ENCODE results near the gene ZNF827.

The ZNF827 gene

DNA sequence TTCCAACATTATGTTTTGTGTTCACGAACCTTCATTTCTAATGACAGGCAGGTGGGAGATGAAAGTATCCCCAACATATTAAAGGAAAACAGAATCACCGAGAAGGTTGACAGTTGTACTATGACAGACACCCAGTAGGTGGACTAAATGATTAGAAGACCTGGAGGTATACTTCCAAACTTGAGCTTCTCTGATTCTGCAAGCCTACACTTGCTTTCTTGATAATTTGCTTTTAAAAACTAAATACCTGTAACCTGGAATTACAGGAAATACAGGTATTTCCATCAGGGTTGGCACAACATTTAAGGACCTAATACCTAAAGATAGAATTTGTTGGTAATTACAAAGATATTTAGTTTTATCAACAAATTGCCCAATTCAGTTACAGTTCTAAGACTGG, 215.3 kb downstream of the ZNF827 start:
- TF ChIP-seq TAF1 (IDR thresholded peaks at IDR 0.05; ENCODE audit: low read depth): no peak
- TF ChIP-seq, protein P1, sequence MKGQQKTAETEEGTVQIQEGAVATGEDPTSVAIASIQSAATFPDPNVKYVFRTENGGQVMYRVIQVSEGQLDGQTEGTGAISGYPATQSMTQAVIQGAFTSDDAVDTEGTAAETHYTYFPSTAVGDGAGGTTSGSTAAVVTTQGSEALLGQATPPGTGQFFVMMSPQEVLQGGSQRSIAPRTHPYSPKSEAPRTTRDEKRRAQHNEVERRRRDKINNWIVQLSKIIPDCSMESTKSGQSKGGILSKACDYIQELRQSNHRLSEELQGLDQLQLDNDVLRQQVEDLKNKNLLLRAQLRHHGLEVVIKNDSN (IDR thresholded peaks at IDR 0.05): no peak
- TF ChIP-seq, protein P2, sequence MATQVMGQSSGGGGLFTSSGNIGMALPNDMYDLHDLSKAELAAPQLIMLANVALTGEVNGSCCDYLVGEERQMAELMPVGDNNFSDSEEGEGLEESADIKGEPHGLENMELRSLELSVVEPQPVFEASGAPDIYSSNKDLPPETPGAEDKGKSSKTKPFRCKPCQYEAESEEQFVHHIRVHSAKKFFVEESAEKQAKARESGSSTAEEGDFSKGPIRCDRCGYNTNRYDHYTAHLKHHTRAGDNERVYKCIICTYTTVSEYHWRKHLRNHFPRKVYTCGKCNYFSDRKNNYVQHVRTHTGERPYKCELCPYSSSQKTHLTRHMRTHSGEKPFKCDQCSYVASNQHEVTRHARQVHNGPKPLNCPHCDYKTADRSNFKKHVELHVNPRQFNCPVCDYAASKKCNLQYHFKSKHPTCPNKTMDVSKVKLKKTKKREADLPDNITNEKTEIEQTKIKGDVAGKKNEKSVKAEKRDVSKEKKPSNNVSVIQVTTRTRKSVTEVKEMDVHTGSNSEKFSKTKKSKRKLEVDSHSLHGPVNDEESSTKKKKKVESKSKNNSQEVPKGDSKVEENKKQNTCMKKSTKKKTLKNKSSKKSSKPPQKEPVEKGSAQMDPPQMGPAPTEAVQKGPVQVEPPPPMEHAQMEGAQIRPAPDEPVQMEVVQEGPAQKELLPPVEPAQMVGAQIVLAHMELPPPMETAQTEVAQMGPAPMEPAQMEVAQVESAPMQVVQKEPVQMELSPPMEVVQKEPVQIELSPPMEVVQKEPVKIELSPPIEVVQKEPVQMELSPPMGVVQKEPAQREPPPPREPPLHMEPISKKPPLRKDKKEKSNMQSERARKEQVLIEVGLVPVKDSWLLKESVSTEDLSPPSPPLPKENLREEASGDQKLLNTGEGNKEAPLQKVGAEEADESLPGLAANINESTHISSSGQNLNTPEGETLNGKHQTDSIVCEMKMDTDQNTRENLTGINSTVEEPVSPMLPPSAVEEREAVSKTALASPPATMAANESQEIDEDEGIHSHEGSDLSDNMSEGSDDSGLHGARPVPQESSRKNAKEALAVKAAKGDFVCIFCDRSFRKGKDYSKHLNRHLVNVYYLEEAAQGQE (IDR thresholded peaks at IDR 0.05; ENCODE audit: low read depth): no peak
- TF ChIP-seq TEAD4 (IDR thresholded peaks at IDR 0.05): no peak
- no peak for TF ChIP-seq CEBPB (IDR thresholded peaks at IDR 0.05)
- no peak for TF ChIP-seq EP300 (IDR thresholded peaks at IDR 0.05; ENCODE audit: borderline replicate concordance)
- no peak for TF ChIP-seq ZBTB7A (IDR thresholded peaks at IDR 0.05; ENCODE audit: low read depth)
- no peak for TF ChIP-seq RAD21 (IDR thresholded peaks at IDR 0.05; ENCODE audit: low read depth)
- TF ChIP-seq, protein P3, sequence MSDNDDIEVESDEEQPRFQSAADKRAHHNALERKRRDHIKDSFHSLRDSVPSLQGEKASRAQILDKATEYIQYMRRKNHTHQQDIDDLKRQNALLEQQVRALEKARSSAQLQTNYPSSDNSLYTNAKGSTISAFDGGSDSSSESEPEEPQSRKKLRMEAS (IDR thresholded peaks at IDR 0.05): no peak
- no peak for TF ChIP-seq FOXM1 (IDR thresholded peaks at IDR 0.05; ENCODE audit: borderline replicate concordance, low read depth)
- no peak for TF ChIP-seq EGR1 (IDR thresholded peaks at IDR 0.05)
- TF ChIP-seq CREB1 (IDR thresholded peaks at IDR 0.05; ENCODE audit: low read depth): no peak
- TF ChIP-seq NFIC (IDR thresholded peaks at IDR 0.05): no peak; the same call in 1 of the 2 replicates
- TF ChIP-seq TCF12 (IDR thresholded peaks at IDR 0.05; ENCODE audit: low read depth): no peak
- TF ChIP-seq YY1 (IDR thresholded peaks at IDR 0.05; ENCODE audit: low read depth): no peak

DNA sequence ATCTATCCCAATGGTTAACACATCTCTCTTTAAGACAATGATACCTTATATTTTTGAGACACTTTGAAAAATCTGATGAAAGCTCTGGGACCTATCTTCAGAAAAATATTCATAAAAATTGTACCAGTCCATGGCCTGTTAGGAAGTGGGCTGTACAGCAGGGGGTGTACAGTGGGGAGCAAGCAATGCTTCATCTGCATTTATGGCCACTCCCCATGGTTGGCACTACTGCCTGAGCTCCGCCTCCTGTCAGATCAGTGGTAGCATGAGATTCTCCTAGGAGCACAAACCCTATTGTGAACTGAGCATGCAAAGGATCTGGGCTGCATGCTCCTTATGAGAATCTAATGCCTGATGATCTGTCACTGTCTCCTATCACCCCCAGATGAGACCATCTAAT, 216.1 kb downstream of the ZNF827 start:
- no peak for TF ChIP-seq CREB1 (IDR thresholded peaks at IDR 0.05; ENCODE audit: low read depth)
- no peak for TF ChIP-seq TEAD4 (IDR thresholded peaks at IDR 0.05)
- TF ChIP-seq, protein P3 (IDR thresholded peaks at IDR 0.05): no peak
- no peak for TF ChIP-seq ZBTB7A (IDR thresholded peaks at IDR 0.05; ENCODE audit: low read depth)
- TF ChIP-seq YY1 (IDR thresholded peaks at IDR 0.05; ENCODE audit: low read depth): no peak
- TF ChIP-seq EP300 (IDR thresholded peaks at IDR 0.05; ENCODE audit: borderline replicate concordance): no peak
- TF ChIP-seq, protein P1 (IDR thresholded peaks at IDR 0.05): no peak
- TF ChIP-seq NFIC (IDR thresholded peaks at IDR 0.05): no peak
- no peak for TF ChIP-seq TAF1 (IDR thresholded peaks at IDR 0.05; ENCODE audit: low read depth)
- no peak for TF ChIP-seq CEBPB (IDR thresholded peaks at IDR 0.05)
- TF ChIP-seq EGR1 (IDR thresholded peaks at IDR 0.05): no peak
- TF ChIP-seq FOXM1 (IDR thresholded peaks at IDR 0.05; ENCODE audit: borderline replicate concordance, low read depth): no peak
- TF ChIP-seq RAD21 (IDR thresholded peaks at IDR 0.05; ENCODE audit: low read depth): no peak
- TF ChIP-seq, protein P2 (IDR thresholded peaks at IDR 0.05; ENCODE audit: low read depth): no peak
- TF ChIP-seq TCF12 (IDR thresholded peaks at IDR 0.05; ENCODE audit: low read depth): no peak

DNA sequence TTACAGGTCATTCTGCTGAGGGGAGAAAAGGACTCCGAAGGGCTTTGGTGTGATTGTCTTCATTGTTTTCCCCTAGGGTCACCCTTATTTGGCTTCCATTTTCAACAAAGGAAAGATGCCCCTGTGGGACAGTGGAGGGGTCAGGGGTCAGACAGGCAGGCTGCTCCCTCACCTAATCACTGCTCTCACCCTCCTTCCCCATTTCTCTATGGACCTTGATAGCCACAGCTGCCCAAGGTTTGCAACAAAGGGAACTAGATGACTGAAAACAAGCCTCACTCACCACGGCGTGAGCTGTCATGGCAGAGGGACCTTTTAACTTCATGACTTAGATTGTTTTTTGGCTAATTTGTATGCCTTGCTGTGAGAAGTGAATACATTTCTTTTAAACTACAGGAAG, 218.0 kb downstream of the ZNF827 start:
- TF ChIP-seq TCF12 (IDR thresholded peaks at IDR 0.05; ENCODE audit: low read depth) (no peak), TAF1 (IDR thresholded peaks at IDR 0.05; ENCODE audit: low read depth) (no peak), NFIC (IDR thresholded peaks at IDR 0.05) (no peak), CEBPB (IDR thresholded peaks at IDR 0.05) (no peak), EGR1 (IDR thresholded peaks at IDR 0.05) (no peak), ZBTB7A (IDR thresholded peaks at IDR 0.05; ENCODE audit: low read depth) (no peak), TEAD4 (IDR thresholded peaks at IDR 0.05) (no peak), YY1 (IDR thresholded peaks at IDR 0.05; ENCODE audit: low read depth) (no peak), CREB1 (IDR thresholded peaks at IDR 0.05; ENCODE audit: low read depth) (no peak), EP300 (IDR thresholded peaks at IDR 0.05; ENCODE audit: borderline replicate concordance) (no peak), FOXM1 (IDR thresholded peaks at IDR 0.05; ENCODE audit: borderline replicate concordance, low read depth) (no peak)
- TF ChIP-seq, protein P2 (IDR thresholded peaks at IDR 0.05; ENCODE audit: low read depth): no peak
- TF ChIP-seq, protein P1 (IDR thresholded peaks at IDR 0.05): no peak
